ENCODE results near the gene IL27RA. TPM values are rescaled to one million over a fixed set of nuclear protein-coding genes. Genes with fewer than 3 reads are reported as not detected.

Gene IL27RA
- total RNA-seq, 2 donors from 2014 or later: 3.5 to 3.7 TPM

GRCh38 chr19:13996928-13997630 lies 34.5 kb upstream of the IL27RA start:
- Histone ChIP-seq H3K9me3 (peaks cover 0 to 10% of the 10 kb centered on the region in 2 donors), H3K36me3 (peaks cover 10% of the 10 kb centered on the region), H3K4me1 (peaks cover 0 to 8% of the 10 kb centered on the region in 2 donors), H3K27me3 (no peaks in the 10 kb centered on the region), H3K27ac (no peak overlapping the region), H3K4me3 (no peak overlapping the region)
- TF ChIP-seq, protein P1, sequence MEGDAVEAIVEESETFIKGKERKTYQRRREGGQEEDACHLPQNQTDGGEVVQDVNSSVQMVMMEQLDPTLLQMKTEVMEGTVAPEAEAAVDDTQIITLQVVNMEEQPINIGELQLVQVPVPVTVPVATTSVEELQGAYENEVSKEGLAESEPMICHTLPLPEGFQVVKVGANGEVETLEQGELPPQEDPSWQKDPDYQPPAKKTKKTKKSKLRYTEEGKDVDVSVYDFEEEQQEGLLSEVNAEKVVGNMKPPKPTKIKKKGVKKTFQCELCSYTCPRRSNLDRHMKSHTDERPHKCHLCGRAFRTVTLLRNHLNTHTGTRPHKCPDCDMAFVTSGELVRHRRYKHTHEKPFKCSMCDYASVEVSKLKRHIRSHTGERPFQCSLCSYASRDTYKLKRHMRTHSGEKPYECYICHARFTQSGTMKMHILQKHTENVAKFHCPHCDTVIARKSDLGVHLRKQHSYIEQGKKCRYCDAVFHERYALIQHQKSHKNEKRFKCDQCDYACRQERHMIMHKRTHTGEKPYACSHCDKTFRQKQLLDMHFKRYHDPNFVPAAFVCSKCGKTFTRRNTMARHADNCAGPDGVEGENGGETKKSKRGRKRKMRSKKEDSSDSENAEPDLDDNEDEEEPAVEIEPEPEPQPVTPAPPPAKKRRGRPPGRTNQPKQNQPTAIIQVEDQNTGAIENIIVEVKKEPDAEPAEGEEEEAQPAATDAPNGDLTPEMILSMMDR (IDR thresholded peaks at IDR 0.05): no peak
- DNase-seq (ENCODE audit: low spot score): no peak

GRCh38 chr19:13997631-13997962 lies 34.0 kb upstream of the IL27RA start:
- peaks cover 0 to 12% of the 10 kb centered on the region in 2 donors for H3K4me1 ChIP-seq
- no peak overlapping the region for H3K27ac ChIP-seq
- no peak for DNase-seq (ENCODE audit: low spot score)
- no peak overlapping the region for H3K4me3 ChIP-seq
- H3K9me3 ChIP-seq: peaks cover 0 to 10% of the 10 kb centered on the region in 2 donors
- H3K27me3 ChIP-seq: no peaks in the 10 kb centered on the region
- H3K36me3 ChIP-seq: peaks cover 5% of the 10 kb centered on the region
- TF ChIP-seq, protein P1 (IDR thresholded peaks at IDR 0.05): no peak

DNA sequence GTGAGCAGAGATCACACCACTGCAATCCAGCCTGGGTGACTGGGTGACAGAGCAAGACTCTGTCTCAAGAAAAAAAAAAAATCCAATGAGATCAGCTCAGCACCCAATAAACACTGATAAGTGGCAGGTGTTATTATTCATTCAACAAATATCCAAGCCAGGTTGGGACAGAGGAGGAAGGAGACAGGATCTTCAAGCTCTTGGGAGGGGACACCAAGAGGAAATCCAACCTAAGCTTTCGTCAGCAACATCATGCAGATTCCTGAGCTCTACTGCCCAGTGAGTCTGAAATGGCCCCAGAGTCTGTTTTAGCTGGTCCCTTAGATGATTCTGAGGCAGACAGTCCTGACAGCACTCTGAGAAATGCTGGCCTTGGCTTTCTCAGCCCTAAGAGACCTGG lies 33.1 kb upstream of the IL27RA start:
- no peak for DNase-seq (ENCODE audit: low spot score)
- Histone ChIP-seq H3K4me1 (peaks cover 0 to 20% of the 10 kb centered on the region in 2 donors), H3K27ac (no peak overlapping the region), H3K27me3 (no peaks in the 10 kb centered on the region), H3K9me3 (peaks cover 0 to 10% of the 10 kb centered on the region in 2 donors), H3K4me3 (no peak overlapping the region), H3K36me3 (no peaks in the 10 kb centered on the region)
- TF ChIP-seq, protein P1 (IDR thresholded peaks at IDR 0.05): no peak

DNA sequence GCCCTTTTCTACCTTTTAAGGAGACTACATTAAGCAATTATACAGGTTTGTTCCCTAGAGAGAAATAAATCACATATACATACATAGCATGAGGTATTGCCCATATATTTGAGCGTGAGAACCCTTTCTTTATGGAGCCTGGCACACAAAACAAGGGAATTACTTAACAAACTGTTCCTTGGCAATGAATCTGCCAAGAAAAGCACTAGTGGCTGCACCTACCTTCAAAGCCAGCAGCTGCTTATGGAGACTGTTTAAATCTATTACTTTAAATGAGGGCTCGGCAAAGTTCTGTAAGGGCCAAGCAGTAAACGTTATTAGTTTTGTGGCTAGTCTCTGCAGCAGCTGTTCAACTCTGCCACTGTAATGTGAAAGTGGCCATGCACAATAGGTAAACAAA lies 32.5 kb upstream of the IL27RA start:
- Histone ChIP-seq H3K9me3 (peaks cover 0 to 10% of the 10 kb centered on the region in 2 donors), H3K27me3 (no peaks in the 10 kb centered on the region), H3K4me3 (no peak overlapping the region), H3K36me3 (no peaks in the 10 kb centered on the region), H3K4me1 (peaks cover 0 to 27% of the 10 kb centered on the region in 2 donors), H3K27ac (no peak overlapping the region)
- DNase-seq (ENCODE audit: low spot score): no peak
- TF ChIP-seq, protein P1 (IDR thresholded peaks at IDR 0.05): no peak

DNA sequence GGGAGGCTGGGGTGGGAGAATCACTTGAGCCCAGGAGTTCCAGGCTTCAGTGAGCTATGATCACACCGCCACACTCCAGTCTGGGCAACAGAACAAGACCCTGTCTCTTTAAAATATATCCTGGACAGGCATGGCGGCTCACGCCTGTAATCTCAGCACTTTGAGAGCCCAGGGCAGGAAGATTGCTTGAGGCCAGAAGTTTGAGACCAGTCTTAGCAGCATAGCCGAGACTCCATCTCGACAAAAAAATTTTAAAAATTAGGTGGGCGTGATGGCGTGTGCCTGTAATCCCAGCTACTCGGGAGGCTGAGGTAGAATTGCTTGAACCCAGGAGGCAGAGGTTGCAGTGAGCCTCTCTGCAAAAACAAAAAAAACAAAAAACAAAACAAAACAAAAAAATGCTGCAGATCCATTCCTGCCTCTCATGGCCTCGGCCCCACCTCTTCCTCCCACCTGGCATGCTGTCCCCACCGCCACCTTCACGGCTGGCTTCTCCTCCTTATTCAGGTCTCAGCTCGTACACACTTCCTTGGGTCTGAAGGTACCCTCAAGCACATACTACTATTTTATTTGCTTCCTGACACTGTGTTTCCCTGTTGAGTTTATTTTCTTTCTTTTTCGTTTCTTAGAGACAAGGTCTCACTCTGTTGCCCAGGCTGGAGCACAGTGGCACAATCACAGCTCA lies 30.7 kb upstream of the IL27RA start:
- TF ChIP-seq, protein P1 (IDR thresholded peaks at IDR 0.05): no peak
- no peak overlapping the region for H3K27ac ChIP-seq
- DNase-seq (ENCODE audit: low spot score): no peak

More for the DNA sequence above, 30.7 kb upstream of the IL27RA start:
- peaks cover 0 to 34% of the 10 kb centered on the region in 2 donors for H3K4me1 ChIP-seq
- no peak overlapping the region for H3K4me3 ChIP-seq
- no peaks in the 10 kb centered on the region for H3K36me3 ChIP-seq
- H3K27me3 ChIP-seq: no peaks in the 10 kb centered on the region
- peaks cover 0 to 10% of the 10 kb centered on the region in 2 donors for H3K9me3 ChIP-seq

All from right atrium auricular region (tissue), 2 donors.